GM12872 (cell line): Measurements from ENCODE around the gene AOAH.

Experiments used
- TF ChIP-seq, protein P1 (sequence below): IDR thresholded peaks from 3 replicates; pipeline ENCODE4 v1.5.1; 2011; ENCODE audit warnings: low read depth, mild to moderate bottlenecking, low read length, moderate library complexity; ENCODE audit not compliant: insufficient read depth

Gene AOAH

GRCh38 chr7:36653663-36654355, 70.5 kb downstream of the AOAH start:
- TF ChIP-seq, protein P1, sequence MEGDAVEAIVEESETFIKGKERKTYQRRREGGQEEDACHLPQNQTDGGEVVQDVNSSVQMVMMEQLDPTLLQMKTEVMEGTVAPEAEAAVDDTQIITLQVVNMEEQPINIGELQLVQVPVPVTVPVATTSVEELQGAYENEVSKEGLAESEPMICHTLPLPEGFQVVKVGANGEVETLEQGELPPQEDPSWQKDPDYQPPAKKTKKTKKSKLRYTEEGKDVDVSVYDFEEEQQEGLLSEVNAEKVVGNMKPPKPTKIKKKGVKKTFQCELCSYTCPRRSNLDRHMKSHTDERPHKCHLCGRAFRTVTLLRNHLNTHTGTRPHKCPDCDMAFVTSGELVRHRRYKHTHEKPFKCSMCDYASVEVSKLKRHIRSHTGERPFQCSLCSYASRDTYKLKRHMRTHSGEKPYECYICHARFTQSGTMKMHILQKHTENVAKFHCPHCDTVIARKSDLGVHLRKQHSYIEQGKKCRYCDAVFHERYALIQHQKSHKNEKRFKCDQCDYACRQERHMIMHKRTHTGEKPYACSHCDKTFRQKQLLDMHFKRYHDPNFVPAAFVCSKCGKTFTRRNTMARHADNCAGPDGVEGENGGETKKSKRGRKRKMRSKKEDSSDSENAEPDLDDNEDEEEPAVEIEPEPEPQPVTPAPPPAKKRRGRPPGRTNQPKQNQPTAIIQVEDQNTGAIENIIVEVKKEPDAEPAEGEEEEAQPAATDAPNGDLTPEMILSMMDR: no peak

GRCh38 chr7:36653008-36653662, 71.2 kb downstream of the AOAH start:
- TF ChIP-seq, protein P1: no peak

DNA sequence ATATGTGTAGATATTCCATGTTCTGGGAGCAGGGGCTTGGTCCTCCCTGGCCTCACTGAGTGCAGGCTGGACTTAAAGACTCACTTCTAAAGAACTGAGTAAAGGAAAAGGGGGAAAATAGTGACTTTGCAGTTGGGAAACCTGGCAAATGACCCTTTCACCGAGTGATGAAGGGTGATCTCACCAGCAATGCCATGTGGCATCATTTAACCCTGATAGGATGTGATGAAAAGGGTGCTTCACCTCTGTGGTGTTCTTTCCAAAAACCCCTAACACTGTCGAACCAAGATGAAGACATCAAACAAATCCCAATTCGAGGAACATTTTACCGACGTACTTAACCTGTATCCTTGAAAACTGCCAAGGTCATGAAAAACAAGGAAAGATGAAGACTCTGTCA, 71.9 kb downstream of the AOAH start:
- TF ChIP-seq, protein P1: no peak

DNA sequence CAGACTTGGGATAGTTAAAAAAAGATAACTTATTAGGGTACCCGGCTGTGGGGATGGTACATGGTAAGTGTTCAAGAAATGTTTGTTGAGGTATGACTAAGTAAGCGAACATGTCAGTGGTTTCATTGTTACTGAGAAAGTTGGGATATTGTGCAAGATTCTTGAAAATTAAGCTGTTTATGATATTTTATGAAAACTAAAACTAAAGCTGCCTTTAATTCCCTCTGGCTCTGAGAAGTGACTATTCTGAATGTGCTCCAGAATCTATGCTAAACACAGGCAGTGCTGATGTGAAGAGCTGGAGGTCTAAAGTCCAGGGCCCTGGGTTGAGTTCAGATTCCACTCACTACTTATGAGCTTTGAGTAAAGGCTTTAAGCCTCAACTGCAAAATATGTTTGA, 72.9 kb downstream of the AOAH start:
- TF ChIP-seq, protein P1: no peak

DNA sequence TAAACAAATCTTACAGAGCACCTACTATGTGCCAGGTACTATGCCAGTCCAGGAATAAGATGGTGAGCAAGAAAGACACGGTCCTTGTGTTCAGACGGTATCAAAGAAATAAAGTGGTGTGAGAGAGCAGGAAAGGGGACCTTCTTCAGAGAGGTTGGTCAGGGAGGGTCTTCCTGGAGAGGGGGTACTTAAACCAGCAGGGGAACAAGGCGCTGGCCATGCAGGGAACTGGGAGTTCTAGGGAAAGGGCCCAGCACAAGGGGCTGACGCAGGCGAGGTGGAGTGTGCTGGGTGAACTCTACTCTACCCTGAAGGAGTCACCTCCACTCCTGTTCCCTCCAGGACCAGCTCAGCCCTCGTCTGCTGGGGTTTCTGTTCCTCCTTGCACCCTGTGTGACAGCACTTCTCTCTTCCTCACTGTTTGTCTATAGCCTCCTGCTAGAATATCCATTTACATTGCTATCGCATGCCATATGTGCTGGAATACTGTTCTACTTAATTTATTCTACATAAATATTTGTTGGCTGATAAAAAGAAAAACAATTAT, 73.5 kb downstream of the AOAH start:
- TF ChIP-seq, protein P1: no peak

- TF ChIP-seq, protein P1: no peak
Measured at GRCh38 chr7:36650320-36650719, 74.0 kb downstream of the AOAH start.

DNA sequence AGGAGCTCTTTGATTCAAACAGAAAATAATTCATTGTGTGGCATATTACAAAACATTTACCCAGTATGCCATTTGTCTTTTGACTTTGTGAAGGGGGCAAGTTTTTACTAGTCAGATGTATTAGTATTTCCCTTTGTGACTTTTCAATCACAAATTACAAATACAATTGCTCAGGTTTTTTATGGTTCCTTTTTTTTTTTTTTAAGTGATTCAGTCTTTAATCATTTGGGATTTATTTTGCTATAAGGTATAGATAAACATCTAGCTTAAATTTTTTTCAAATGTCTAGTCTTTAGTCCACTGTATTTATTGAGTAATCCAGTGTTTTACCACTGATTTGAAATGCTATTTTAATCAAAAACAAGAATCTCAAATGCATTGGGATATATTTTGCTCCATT, 75.9 kb downstream of the AOAH start:
- TF ChIP-seq, protein P1: no peak
